ENCODE data around the gene ARHGEF17. TPM values are rescaled to one million over a fixed set of nuclear protein-coding genes. Genes with fewer than 3 reads are reported as not detected.

ARHGEF17 gene, protein sequence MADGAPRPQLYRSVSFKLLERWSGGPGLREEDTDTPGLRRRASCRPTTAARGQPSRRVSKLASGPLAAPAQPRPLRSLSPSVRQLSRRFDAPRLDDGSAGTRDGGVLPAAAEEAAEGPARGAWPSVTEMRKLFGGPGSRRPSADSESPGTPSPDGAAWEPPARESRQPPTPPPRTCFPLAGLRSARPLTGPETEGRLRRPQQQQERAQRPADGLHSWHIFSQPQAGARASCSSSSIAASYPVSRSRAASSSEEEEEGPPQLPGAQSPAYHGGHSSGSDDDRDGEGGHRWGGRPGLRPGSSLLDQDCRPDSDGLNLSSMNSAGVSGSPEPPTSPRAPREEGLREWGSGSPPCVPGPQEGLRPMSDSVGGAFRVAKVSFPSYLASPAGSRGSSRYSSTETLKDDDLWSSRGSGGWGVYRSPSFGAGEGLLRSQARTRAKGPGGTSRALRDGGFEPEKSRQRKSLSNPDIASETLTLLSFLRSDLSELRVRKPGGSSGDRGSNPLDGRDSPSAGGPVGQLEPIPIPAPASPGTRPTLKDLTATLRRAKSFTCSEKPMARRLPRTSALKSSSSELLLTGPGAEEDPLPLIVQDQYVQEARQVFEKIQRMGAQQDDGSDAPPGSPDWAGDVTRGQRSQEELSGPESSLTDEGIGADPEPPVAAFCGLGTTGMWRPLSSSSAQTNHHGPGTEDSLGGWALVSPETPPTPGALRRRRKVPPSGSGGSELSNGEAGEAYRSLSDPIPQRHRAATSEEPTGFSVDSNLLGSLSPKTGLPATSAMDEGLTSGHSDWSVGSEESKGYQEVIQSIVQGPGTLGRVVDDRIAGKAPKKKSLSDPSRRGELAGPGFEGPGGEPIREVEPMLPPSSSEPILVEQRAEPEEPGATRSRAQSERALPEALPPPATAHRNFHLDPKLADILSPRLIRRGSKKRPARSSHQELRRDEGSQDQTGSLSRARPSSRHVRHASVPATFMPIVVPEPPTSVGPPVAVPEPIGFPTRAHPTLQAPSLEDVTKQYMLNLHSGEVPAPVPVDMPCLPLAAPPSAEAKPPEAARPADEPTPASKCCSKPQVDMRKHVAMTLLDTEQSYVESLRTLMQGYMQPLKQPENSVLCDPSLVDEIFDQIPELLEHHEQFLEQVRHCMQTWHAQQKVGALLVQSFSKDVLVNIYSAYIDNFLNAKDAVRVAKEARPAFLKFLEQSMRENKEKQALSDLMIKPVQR (N-terminal part only)
- total RNA-seq (2021; fragmentation: NEBNext Ultra II Directional; extraction: Animal tissue kit (Norgen Biotek cat#: 25700)), result 12.9 and 14.6 TPM in 2 replicates
- 11.3 and 23.4 TPM in 2 replicates for polyA plus RNA-seq (2011; rRNA removed)
- polyA plus RNA-seq (2011; cell fraction: cytosol; rRNA removed), result 12.4 TPM
- polyA plus RNA-seq (2011; cell fraction: nucleus; rRNA removed), result 65.2 TPM
- polyA plus RNA-seq (2012, experiment 1 of 2), result 5.6 to 10.8 TPM (median 10.0 TPM) in 4 replicates
- polyA plus RNA-seq (2012, experiment 2 of 2), result 7.7 TPM
- polyA plus RNA-seq (2013, experiment 1 of 2), result 5.6 TPM
- polyA plus RNA-seq (2013, experiment 2 of 2), result 5.2 TPM
- polyA minus RNA-seq (2011; rRNA and poly(A)+ RNA removed), result 15.5 and 17.0 TPM in 2 replicates
- polyA minus RNA-seq (2011; cell fraction: cytosol; rRNA and poly(A)+ RNA removed), result 26.9 TPM
- 34.7 TPM for polyA minus RNA-seq (2011; cell fraction: nucleus; rRNA and poly(A)+ RNA removed)
- long read RNA-seq, experiment 1, partial matches to known transcripts, result 4 of 8 reads
- long read RNA-seq, experiment 1, other reads (novel, unspliced or antisense), result 2 of 8 reads
- long read RNA-seq, experiment 2, result 0 reads

DNA sequence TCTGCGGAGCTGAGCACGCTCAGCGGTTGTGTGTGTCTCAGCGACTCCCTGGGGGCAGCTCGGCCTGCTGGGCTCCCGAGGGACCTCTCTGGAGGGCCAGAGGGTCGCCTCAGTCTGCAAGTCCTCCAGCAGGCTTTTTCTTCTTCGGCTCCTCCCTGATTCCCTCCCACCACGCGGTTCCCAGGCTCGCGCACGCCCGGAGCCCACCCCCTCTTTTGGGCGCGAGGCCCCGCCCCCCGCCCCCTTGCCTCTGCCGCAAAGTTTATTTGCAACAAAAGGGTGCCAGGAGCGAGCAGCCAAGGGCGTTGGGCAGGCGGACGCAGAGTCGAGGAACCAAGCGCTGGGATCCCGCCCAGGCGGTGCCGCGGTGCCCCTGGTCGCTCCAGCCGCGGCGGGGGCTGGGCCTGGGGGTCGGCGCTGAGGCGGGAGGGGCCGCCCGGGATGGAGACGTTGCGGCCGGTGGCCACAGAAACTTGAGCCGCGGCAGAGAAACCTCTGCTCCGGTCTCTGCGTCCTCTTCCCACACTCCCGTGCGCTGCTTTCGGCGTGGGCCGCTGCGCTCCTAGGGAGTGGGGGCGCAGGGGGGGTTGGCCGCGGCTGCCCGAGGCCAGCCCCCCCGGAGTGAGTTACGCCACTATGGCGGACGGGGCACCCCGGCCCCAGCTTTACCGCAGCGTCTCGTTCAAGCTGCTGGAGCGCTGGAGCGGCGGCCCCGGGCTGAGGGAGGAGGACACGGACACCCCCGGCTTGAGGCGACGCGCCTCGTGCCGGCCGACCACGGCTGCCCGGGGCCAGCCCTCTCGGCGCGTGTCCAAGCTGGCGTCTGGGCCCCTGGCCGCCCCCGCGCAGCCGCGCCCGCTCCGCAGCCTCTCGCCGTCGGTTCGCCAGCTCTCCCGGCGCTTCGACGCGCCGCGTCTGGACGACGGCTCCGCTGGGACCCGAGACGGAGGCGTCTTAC, at the start of gene ARHGEF17:
Gene ARHGEF17 (plus strand): TSS at position 274 of the 958 bp plus-strand sequence. CDS start 363 bp downstream, at position 637.
- no peak within 1 kb of the TSS for H3K23ac ChIP-seq (ENCODE audit: insufficient read length)
- WGBS, 2 experiments (ENCODE audit: extremely low coverage in 1 of 2, insufficient coverage in 1 of 2, insufficient read length in 1 of 2, insufficient replicate concordance in 2 of 2, low coverage in 1 of 2, low lambda C conversion rate in 2 of 2, missing lambda C conversion rate in 1 of 2), result 3% methylated on average over 49 of the region's 105 CpGs; no CpG with 5 or more reads in 1 of the 2 experiments
- CTCF ChIA-PET (ENCODE audit: partially characterized antibody), result interaction anchor here (0.6 to 25.1 kb wide), 15 partner anchors 14 to 561 kb away, joined by 3 to 383 read pairs (median 9); no protein-coding TSS in a partner anchor
- H4K5ac ChIP-seq (ENCODE audit: insufficient read length, low read depth, low read length), result peak within 1 kb of the TSS; percentile 51
- 0 out of 2 replicates have a peak within 1 kb of the TSS, but pooled peaks have one; percentile 60 for H2BK12ac ChIP-seq (ENCODE audit: low read depth, low read length)
- H4K8ac ChIP-seq (ENCODE audit: extremely low read depth, insufficient read depth, low read length), result peak within 1 kb of the TSS; percentile 84
- no peak for FAIRE-seq
- peak within 1 kb of the TSS; percentile 88; the same call in 1 of the 2 replicates for H2BK5ac ChIP-seq (ENCODE audit: low read depth, low read length)
- H2AK5ac ChIP-seq (ENCODE audit: low read depth, low read length), result no peak within 1 kb of the TSS
- DNase-seq (ENCODE audit: low read depth in 1 of 2, low spot score in 2 of 2), result peak in 1 of 2 experiments; percentile 87
- H3K14ac ChIP-seq (ENCODE audit: insufficient read length), result no peak within 1 kb of the TSS
- no peak within 1 kb of the TSS for H2BK120ac ChIP-seq (replicated peaks; ENCODE audit: low read depth, low read length)
- H3K18ac ChIP-seq (ENCODE audit: extremely low read depth, low read length), result peak within 1 kb of the TSS; percentile 71
- no peak within 1 kb of the TSS; the same call in 1 of the 2 replicates for H2BK20ac ChIP-seq (ENCODE audit: low read length)
- H3K9me3 ChIP-seq (ENCODE audit: insufficient read depth in 2 of 2, low read depth in 1 of 2, low read length in 1 of 2), result no peaks in the 10 kb centered on the region
- peak within 1 kb of the TSS; percentile 6 for H4K91ac ChIP-seq (replicated peaks; ENCODE audit: insufficient read length, low read length)
- peak within 1 kb of the TSS; percentile 72; the same call in 1 of the 2 replicates for H2BK15ac ChIP-seq (ENCODE audit: low read length)
- peaks cover 0 to 43% (median 30%) of the 10 kb centered on the region in 4 experiments; a peak in 6 of 7 replicates for H3K27me3 ChIP-seq (replicated peaks in 1 of 4; ENCODE audit: control insufficient read depth in 3 of 4, extremely low read depth in 1 of 4, insufficient read depth in 3 of 4, low read length in 3 of 4)
- H4K20me1 ChIP-seq (replicated peaks in 1 of 2; ENCODE audit: control insufficient read depth in 1 of 2, insufficient read depth in 2 of 2, low read length in 2 of 2), result peaks cover 10 to 24% of the 10 kb centered on the region in 2 experiments
- peak within 1 kb of the TSS; percentile 37 to 98 for H3K4me2 ChIP-seq (ENCODE audit: insufficient read depth in 1 of 2, low read depth in 2 of 2, low read length in 2 of 2)
- no peaks in the 10 kb centered on the region for H3K36me3 ChIP-seq (ENCODE audit: control insufficient read depth in 2 of 4, insufficient read depth in 4 of 4, low read length in 3 of 4)
- POLR2A ChIA-PET (ENCODE audit: partially characterized antibody), result interaction anchor here (0.7 to 7.8 kb wide), 16 partner anchors 9 to 166 kb away, joined by 3 to 91 read pairs (median 4); partner anchors contain the start of gene FCHSD2
- H3K79me1 ChIP-seq (ENCODE audit: low read depth, low read length), result peaks cover 3% of the 10 kb centered on the region; the same call in 1 of the 2 replicates
- H3K23me2 ChIP-seq (ENCODE audit: low read depth, low read length), result peaks cover 18% of the 10 kb centered on the region
- H2AFZ ChIP-seq (ENCODE audit: low read length), result peak within 1 kb of the TSS; percentile 74; the same call in 1 of the 2 replicates
- H3K4ac ChIP-seq (replicated peaks; ENCODE audit: insufficient read length, low read depth, low read length), result no peak within 1 kb of the TSS
- H3K79me2 ChIP-seq (ENCODE audit: control insufficient read depth in 1 of 2, insufficient read depth in 2 of 2, low read length in 2 of 2), result no peaks in the 10 kb centered on the region
- H3K4me1 ChIP-seq (replicated peaks in 1 of 4; ENCODE audit: control insufficient read depth in 3 of 4, insufficient read depth in 4 of 4, low read length in 3 of 4), result peaks cover 3 to 20% (median 8%) of the 10 kb centered on the region in 4 experiments; a peak in 6 of 7 replicates
- no peak within 1 kb of the TSS for H3K56ac ChIP-seq (replicated peaks; ENCODE audit: insufficient read length, low read depth, low read length)
- peak within 1 kb of the TSS; percentile 3 to 52 (median 38); a peak in 6 of 7 replicates for H3K9ac ChIP-seq (replicated peaks in 1 of 4; ENCODE audit: extremely low read depth in 1 of 4, low read depth in 3 of 4, low read length in 3 of 4)
- H3K27ac ChIP-seq (ENCODE audit: low read depth, low read length), result 0 out of 2 replicates have a peak within 1 kb of the TSS, but pooled peaks have one; percentile 39
- H3K4me3 ChIP-seq (ENCODE audit: extremely low read depth in 1 of 4, insufficient read depth in 2 of 4, low read depth in 3 of 4, low read length in 4 of 4), result peak within 1 kb of the TSS; percentile 57 to 88 (median 84)

Data from H1 (cell line).